WTC11 (cell line): ENCODE measurements around the gene MYO5B. TPM values are rescaled to one million over a fixed set of nuclear protein-coding genes. Genes with fewer than 3 reads are reported as not detected.

Experiments used
- ATAC-seq: fragments of 200-7000 bp; cut with Tn5 transposase; 2 replicates; pipeline ENCODE4 v1.10.0; 2021; ENCODE audit warnings: mild to moderate bottlenecking, moderate library complexity
- CTCF ChIA-PET: fragments of 300-600 bp; sonication (Branson Sonifier 250); formaldehyde crosslinking; loops from one replicate; lab custom pipeline; 2021; ENCODE audit warnings: antibody characterized with exemption; lab: Charles Lee
- POLR2A ChIA-PET: fragments of 350-600 bp; sonication (Branson Sonifier 250); formaldehyde crosslinking; loops from one replicate; lab custom pipeline; 2021; ENCODE audit warnings: antibody characterized with exemption; lab: Charles Lee
- DNase-seq: peaks from one replicate; pipeline ENCODE4 v3.0.0; 2021; ENCODE audit warnings: low spot score
- H3K27ac Mint-ChIP-seq: 2 replicates; pipeline ENCODE4 v1.8.0; 2021; ENCODE audit warnings: mixed read lengths
- H3K27me3 Mint-ChIP-seq: 2 replicates; pipeline ENCODE4 v1.8.0; 2021; ENCODE audit warnings: low read depth, mild to moderate bottlenecking, moderate library complexity, mixed read lengths
- H3K36me3 Mint-ChIP-seq: 2 replicates; pipeline ENCODE4 v1.8.0; 2021; ENCODE audit warnings: mixed read lengths
- H3K4me1 Mint-ChIP-seq: 2 replicates; pipeline ENCODE4 v1.8.0; 2022; ENCODE audit warnings: mixed read lengths
- H3K4me3 Mint-ChIP-seq: 2 replicates; pipeline ENCODE4 v1.8.0; 2021; ENCODE audit warnings: mild to moderate bottlenecking, moderate library complexity, mixed read lengths
- H3K9me3 Mint-ChIP-seq: 2 replicates; pipeline ENCODE4 v1.8.0; 2021; ENCODE audit warnings: mixed read lengths
- ATF6 ChIP-seq: sonication (generic); formaldehyde crosslinking; IDR thresholded peaks from 2 replicates; pipeline ENCODE4 v1.8.1; 2023; ENCODE audit warnings: mild to moderate bottlenecking, missing genetic modification reagents
- E2F4 ChIP-seq: sonication (generic); formaldehyde crosslinking; IDR thresholded peaks from 2 replicates; pipeline ENCODE4 v1.8.1; 2022; ENCODE audit warnings: low read depth, mild to moderate bottlenecking, moderate library complexity, missing genetic modification reagents, borderline replicate concordance
- EMX1 ChIP-seq: fragments of 250-450 bp; sonication (Bioruptor Pico); IDR thresholded peaks from 2 replicates; pipeline ENCODE4 v1.8.0; 2021; ENCODE audit warnings: mild to moderate bottlenecking
- FOXP1 ChIP-seq: sonication (generic); formaldehyde crosslinking; IDR thresholded peaks from 2 replicates; pipeline ENCODE4 v1.8.0; 2022; ENCODE audit warnings: missing genetic modification reagents, mild to moderate bottlenecking, moderate library complexity, borderline replicate concordance
- GRHL2 ChIP-seq: fragments of 250-450 bp; sonication (Bioruptor Pico); IDR thresholded peaks from 2 replicates; pipeline ENCODE4 v1.8.0; 2022; ENCODE audit warnings: mild to moderate bottlenecking, moderate library complexity; ENCODE audit not compliant: insufficient replicate concordance, severe bottlenecking
- HMGXB4 ChIP-seq: sonication (generic); formaldehyde crosslinking; IDR thresholded peaks from 2 replicates; pipeline ENCODE4 v1.8.1; 2023; ENCODE audit warnings: mild to moderate bottlenecking, moderate library complexity, missing genetic modification reagents
- IRF2 ChIP-seq: sonication (generic); formaldehyde crosslinking; IDR thresholded peaks from 2 replicates; pipeline ENCODE4 v1.8.0; 2022; ENCODE audit warnings: low read depth, missing genetic modification reagents, borderline replicate concordance
- JAZF1 ChIP-seq: fragments of 250-450 bp; sonication (Bioruptor Pico); IDR thresholded peaks from 2 replicates; pipeline ENCODE4 v1.9.0; 2021; ENCODE audit warnings: moderate library complexity, mild to moderate bottlenecking, inconsistent platforms
- TEAD4 ChIP-seq: sonication (generic); formaldehyde crosslinking; IDR thresholded peaks from 2 replicates; pipeline ENCODE4 v1.8.0; 2022; ENCODE audit warnings: mild to moderate bottlenecking, missing genetic modification reagents
- ZNF396 ChIP-seq: fragments of 250-450 bp; sonication (Bioruptor Pico); IDR thresholded peaks from 2 replicates; pipeline ENCODE4 v1.8.0; 2021; ENCODE audit warnings: mild to moderate bottlenecking, moderate library complexity, borderline replicate concordance
- ZSCAN18 ChIP-seq: fragments of 250-450 bp; sonication (Bioruptor Pico); IDR thresholded peaks from 2 replicates; pipeline ENCODE4 v2.1.2; 2022; ENCODE audit warnings: mild to moderate bottlenecking, moderate library complexity
- total RNA-seq: library from RNA; stranded (reverse); gene quantifications from 3 replicates; pipeline ENCODE4 v1.2.3, GENCODE V29; 2021
- TF ChIP-seq, protein P1 (sequence below): sonication (generic); formaldehyde crosslinking; IDR thresholded peaks from 2 replicates; pipeline ENCODE4 v1.8.1; 2022; ENCODE audit warnings: missing genetic modification reagents, borderline replicate concordance
- TF ChIP-seq, protein P2 (sequence below): sonication (generic); formaldehyde crosslinking; conservative IDR thresholded peaks from 2 replicates; pipeline ENCODE4 v1.8.1; 2023; ENCODE audit warnings: mild to moderate bottlenecking, low read depth, missing genetic modification reagents, moderate library complexity
- TF ChIP-seq, protein P3 (sequence below): sonication (generic); formaldehyde crosslinking; IDR thresholded peaks from 2 replicates; pipeline ENCODE4 v1.8.1; 2022; ENCODE audit warnings: low read depth, missing genetic modification reagents, borderline replicate concordance
- TF ChIP-seq, protein P4 (sequence below): sonication (generic); formaldehyde crosslinking; IDR thresholded peaks from 2 replicates; pipeline ENCODE4 v1.8.0; 2022; ENCODE audit warnings: mild to moderate bottlenecking, missing genetic modification reagents

MYO5B gene
- total RNA-seq, 1 experiment from 2014 or later: 8.7 TPM

- H3K4me3 Mint-ChIP-seq: no peak overlapping the region
- H3K36me3 Mint-ChIP-seq: no peaks in the 10 kb centered on the region
- DNase-seq (no peak), ATAC-seq (no peak)
- TF ChIP-seq FOXP1 (no peak), E2F4 (CRISPR knock-in tag) (no peak), HMGXB4 (CRISPR knock-in tag) (no peak), ZNF396 (no peak), JAZF1 (CRISPR knock-in tag) (no peak), GRHL2 (no peak)
- TF ChIP-seq, protein P1, sequence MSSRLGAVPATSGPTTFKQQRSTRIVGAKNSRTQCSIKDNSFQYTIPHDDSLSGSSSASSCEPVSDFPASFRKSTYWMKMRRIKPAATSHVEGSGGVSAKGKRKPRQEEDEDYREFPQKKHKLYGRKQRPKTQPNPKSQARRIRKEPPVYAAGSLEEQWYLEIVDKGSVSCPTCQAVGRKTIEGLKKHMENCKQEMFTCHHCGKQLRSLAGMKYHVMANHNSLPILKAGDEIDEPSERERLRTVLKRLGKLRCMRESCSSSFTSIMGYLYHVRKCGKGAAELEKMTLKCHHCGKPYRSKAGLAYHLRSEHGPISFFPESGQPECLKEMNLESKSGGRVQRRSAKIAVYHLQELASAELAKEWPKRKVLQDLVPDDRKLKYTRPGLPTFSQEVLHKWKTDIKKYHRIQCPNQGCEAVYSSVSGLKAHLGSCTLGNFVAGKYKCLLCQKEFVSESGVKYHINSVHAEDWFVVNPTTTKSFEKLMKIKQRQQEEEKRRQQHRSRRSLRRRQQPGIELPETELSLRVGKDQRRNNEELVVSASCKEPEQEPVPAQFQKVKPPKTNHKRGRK (CRISPR knock-in tag): no peak
- TF ChIP-seq, protein P2, sequence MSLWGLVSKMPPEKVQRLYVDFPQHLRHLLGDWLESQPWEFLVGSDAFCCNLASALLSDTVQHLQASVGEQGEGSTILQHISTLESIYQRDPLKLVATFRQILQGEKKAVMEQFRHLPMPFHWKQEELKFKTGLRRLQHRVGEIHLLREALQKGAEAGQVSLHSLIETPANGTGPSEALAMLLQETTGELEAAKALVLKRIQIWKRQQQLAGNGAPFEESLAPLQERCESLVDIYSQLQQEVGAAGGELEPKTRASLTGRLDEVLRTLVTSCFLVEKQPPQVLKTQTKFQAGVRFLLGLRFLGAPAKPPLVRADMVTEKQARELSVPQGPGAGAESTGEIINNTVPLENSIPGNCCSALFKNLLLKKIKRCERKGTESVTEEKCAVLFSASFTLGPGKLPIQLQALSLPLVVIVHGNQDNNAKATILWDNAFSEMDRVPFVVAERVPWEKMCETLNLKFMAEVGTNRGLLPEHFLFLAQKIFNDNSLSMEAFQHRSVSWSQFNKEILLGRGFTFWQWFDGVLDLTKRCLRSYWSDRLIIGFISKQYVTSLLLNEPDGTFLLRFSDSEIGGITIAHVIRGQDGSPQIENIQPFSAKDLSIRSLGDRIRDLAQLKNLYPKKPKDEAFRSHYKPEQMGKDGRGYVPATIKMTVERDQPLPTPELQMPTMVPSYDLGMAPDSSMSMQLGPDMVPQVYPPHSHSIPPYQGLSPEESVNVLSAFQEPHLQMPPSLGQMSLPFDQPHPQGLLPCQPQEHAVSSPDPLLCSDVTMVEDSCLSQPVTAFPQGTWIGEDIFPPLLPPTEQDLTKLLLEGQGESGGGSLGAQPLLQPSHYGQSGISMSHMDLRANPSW (CRISPR knock-in tag): no peak
- TF ChIP-seq, protein P3, sequence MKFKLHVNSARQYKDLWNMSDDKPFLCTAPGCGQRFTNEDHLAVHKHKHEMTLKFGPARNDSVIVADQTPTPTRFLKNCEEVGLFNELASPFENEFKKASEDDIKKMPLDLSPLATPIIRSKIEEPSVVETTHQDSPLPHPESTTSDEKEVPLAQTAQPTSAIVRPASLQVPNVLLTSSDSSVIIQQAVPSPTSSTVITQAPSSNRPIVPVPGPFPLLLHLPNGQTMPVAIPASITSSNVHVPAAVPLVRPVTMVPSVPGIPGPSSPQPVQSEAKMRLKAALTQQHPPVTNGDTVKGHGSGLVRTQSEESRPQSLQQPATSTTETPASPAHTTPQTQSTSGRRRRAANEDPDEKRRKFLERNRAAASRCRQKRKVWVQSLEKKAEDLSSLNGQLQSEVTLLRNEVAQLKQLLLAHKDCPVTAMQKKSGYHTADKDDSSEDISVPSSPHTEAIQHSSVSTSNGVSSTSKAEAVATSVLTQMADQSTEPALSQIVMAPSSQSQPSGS (CRISPR knock-in tag): no peak
- H3K4me1 Mint-ChIP-seq: peaks cover 3% of the 10 kb centered on the region; the same call in 1 of the 2 replicates
- H3K27ac Mint-ChIP-seq: no peak overlapping the region
- no peaks in the 10 kb centered on the region for H3K9me3 Mint-ChIP-seq
- H3K27me3 Mint-ChIP-seq: no peaks in the 10 kb centered on the region
- CTCF ChIA-PET: interaction anchor here (1.8 kb wide), 1 partner anchor 133 kb away, joined by 5 read pairs; the partner anchor contains the start of gene MYO5B
- POLR2A ChIA-PET: no interaction called here
These were observed 132.9 kb downstream of the MYO5B start for GRCh38 chr18:50061876-50062517.

- no peaks in the 10 kb centered on the region for H3K36me3 Mint-ChIP-seq
- no peak overlapping the region for H3K4me3 Mint-ChIP-seq
- no peak for ATAC-seq
- H3K27me3 Mint-ChIP-seq: no peaks in the 10 kb centered on the region
- CTCF ChIA-PET: interaction anchor here (0.8 to 1.8 kb wide), 4 partner anchors 9 to 143 kb away, joined by 4 to 9 read pairs (median 6); partner anchors contain the start of gene MYO5B
- H3K27ac Mint-ChIP-seq: no peak overlapping the region
- no peaks in the 10 kb centered on the region for H3K9me3 Mint-ChIP-seq
- peaks cover 3% of the 10 kb centered on the region; the same call in 1 of the 2 replicates for H3K4me1 Mint-ChIP-seq
- POLR2A ChIA-PET: no interaction called here
- DNase-seq: no peak
- TF ChIP-seq TEAD4 (CRISPR knock-in tag) (no peak), HMGXB4 (CRISPR knock-in tag) (no peak), EMX1 (no peak), GRHL2 (no peak), JAZF1 (CRISPR knock-in tag) (no peak), ZSCAN18 (no peak), ATF6 (CRISPR knock-in tag) (no peak), IRF2 (CRISPR knock-in tag) (no peak)
- TF ChIP-seq, protein P4, sequence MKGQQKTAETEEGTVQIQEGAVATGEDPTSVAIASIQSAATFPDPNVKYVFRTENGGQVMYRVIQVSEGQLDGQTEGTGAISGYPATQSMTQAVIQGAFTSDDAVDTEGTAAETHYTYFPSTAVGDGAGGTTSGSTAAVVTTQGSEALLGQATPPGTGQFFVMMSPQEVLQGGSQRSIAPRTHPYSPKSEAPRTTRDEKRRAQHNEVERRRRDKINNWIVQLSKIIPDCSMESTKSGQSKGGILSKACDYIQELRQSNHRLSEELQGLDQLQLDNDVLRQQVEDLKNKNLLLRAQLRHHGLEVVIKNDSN: no peak
These were observed 134.1 kb downstream of the MYO5B start for GRCh38 chr18:50060822-50061221.
